Effector memory CD8-positive, alpha-beta T cell (primary cell): ENCODE results near the gene ADGRG1.

Experiments used
- ATAC-seq: fragments of 150-1000 bp; cut with Tn5 transposase; replicated peaks from 2 replicates; pipeline ENCODE4 v1.10.0; 2021; ENCODE audit warnings: mild to moderate bottlenecking, moderate library complexity
- DNase-seq, 3 experiments: peaks; one replicate each; pipeline ENCODE4 v3.0.0; 2021
- H3K27ac Mint-ChIP-seq, 2 donors: one replicate each; pipeline ENCODE4 v1.8.0; 2022; ENCODE audit warnings: mild to moderate bottlenecking in 2 of 2, mixed read lengths in 2 of 2, moderate library complexity in 2 of 2
- H3K27me3 Mint-ChIP-seq, 2 donors: one replicate each; pipeline ENCODE4 v1.8.0; 2022; ENCODE audit warnings: mixed read lengths in 2 of 2
- H3K36me3 Mint-ChIP-seq: one replicate; pipeline ENCODE4 v1.8.0; 2022; ENCODE audit warnings: mild to moderate bottlenecking, moderate library complexity, mixed read lengths; ENCODE audit not compliant: insufficient read depth
- H3K4me1 Mint-ChIP-seq, 2 donors: one replicate each; pipeline ENCODE4 v1.8.0; 2022; ENCODE audit warnings: low read depth in 2 of 2, mixed read lengths in 2 of 2
- H3K4me3 Mint-ChIP-seq, 2 donors: one replicate each; pipeline ENCODE4 v1.8.0; 2022; ENCODE audit warnings: mild to moderate bottlenecking in 2 of 2, mixed read lengths in 2 of 2, moderate library complexity in 2 of 2
- H3K9me3 Mint-ChIP-seq, 2 donors: one replicate each; pipeline ENCODE4 v1.8.0; 2022; ENCODE audit warnings: mixed read lengths in 2 of 2

ADGRG1 gene

DNA sequence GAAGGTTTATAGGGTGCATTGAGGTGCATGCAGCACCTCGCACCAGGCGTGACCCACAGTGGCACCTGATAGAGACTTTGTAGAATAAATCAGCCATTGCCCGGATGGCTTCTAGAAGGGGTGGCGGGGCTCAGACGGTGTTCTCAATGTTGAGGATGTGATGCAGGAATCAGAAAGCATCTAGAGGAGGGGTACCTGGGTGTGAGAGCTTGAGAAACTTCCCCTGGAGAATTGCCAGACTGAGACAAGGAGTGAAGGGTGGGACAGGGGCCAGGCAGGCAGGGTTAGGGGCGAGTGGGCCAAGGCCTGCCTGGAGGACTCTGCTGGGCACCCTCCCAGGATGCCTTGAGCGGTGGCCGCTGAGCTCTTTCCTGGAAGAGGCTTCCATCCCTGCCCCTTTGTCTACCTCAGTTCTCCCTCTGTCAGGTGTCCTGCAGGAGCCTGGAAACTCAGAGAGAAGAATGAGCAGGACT is 9.3 kb upstream of the ADGRG1 start:
- Mint-ChIP-seq H3K36me3 (no peaks in the 10 kb centered on the region), H3K27me3 (no peaks in the 10 kb centered on the region), H3K9me3 (no peaks in the 10 kb centered on the region), H3K27ac (peak overlapping the region; percentile 78 to 93), H3K4me1 (peaks cover 31 to 53% of the 10 kb centered on the region in 2 donors), H3K4me3 (no peak overlapping the region)
- no peak for ATAC-seq
- no peak for DNase-seq

DNA sequence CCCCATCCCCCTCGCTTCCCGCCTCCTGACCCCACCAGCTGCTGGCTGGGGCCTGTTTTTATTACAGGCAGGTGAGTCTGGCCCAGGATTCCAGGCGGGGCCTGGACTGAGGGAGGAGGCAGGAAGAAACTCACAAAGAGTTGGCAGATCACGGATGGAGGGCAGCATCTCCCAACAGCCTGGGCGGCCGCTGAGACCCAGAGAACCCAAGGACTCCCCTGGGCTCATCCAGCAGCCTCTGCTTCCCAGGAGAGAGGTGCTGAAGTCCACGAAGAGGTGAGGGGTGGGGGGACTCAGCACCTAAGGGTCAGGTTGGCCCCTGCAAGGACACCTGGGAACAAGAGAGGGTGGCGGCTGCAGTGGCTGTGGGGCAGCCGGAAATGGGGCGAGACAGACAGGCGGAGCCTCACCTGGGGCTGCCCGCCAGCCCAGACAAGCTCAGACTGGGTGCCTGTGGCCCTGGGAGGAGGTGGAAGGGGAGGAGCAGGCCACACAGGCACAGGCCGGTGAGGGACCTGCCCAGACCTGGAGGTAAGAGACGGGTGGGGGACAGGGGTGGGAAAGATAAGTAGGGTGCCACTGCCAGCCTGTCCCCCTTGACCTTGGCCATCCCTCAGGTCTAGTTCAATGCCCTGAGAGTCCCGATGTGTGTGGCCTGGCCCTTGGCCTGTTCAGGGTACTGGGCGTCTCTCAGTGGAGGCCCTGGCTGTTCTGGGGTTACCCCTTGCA is 8.7 kb upstream of the ADGRG1 start:
- Mint-ChIP-seq H3K27ac (peak overlapping the region in 1 of 2 donors; percentile 78), H3K27me3 (no peaks in the 10 kb centered on the region), H3K4me3 (no peak overlapping the region), H3K36me3 (no peaks in the 10 kb centered on the region), H3K4me1 (peaks cover 26 to 47% of the 10 kb centered on the region in 2 donors), H3K9me3 (no peaks in the 10 kb centered on the region)
- ATAC-seq, result no peak
- DNase-seq, result no peak

DNA sequence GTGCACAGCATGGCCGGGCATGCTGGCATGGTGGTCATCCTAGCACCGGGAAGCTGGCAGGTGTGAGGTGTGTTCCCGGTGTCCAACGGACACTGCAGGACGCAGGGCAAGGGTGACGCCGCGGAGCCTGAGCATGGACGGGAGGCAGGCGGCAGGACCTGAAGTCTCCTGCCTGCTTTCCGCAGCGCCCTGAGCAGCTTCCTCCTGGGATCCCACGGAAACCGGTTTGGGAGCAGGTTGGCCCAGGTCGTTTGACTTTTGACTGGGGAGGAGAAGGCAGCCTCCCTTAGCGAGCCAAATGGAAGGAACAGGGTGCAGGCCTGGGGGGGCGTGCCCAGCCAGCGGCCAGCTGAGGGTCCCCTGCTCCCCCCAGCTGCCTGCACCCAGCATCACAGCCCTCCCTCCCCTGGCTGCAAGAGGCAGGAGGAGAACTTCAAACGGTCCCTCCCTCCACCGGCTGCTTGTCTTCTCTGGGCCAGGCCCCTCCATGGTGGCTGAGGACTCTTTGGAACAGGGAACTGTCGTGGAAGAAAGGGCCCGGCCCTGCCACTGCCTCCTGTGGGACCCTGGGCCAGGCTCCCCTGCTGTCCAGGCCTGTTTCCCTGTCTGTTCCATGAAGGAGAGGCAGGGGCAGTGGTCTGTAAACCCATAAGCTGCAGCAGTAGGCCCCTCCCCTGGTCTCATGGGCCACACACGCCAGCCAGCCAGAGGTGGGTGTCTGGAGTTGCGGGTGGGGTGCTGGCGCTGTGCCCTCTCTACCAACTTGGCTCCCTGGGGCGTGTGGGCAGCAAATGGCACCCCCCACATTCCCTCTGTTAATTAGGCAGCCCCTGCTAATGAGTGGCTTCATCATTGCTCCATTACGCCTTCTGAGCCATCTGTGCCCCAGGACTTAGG is 7.8 kb upstream of the ADGRG1 start:
- peak overlapping the region in 1 of 2 donors; percentile 44 for H3K27ac Mint-ChIP-seq
- no peaks in the 10 kb centered on the region for H3K36me3 Mint-ChIP-seq
- H3K4me1 Mint-ChIP-seq, result peaks cover 24 to 48% of the 10 kb centered on the region in 2 donors
- no peak for ATAC-seq
- H3K4me3 Mint-ChIP-seq, result no peak overlapping the region
- H3K9me3 Mint-ChIP-seq, result no peaks in the 10 kb centered on the region
- DNase-seq, result no peak
- no peaks in the 10 kb centered on the region for H3K27me3 Mint-ChIP-seq

DNA sequence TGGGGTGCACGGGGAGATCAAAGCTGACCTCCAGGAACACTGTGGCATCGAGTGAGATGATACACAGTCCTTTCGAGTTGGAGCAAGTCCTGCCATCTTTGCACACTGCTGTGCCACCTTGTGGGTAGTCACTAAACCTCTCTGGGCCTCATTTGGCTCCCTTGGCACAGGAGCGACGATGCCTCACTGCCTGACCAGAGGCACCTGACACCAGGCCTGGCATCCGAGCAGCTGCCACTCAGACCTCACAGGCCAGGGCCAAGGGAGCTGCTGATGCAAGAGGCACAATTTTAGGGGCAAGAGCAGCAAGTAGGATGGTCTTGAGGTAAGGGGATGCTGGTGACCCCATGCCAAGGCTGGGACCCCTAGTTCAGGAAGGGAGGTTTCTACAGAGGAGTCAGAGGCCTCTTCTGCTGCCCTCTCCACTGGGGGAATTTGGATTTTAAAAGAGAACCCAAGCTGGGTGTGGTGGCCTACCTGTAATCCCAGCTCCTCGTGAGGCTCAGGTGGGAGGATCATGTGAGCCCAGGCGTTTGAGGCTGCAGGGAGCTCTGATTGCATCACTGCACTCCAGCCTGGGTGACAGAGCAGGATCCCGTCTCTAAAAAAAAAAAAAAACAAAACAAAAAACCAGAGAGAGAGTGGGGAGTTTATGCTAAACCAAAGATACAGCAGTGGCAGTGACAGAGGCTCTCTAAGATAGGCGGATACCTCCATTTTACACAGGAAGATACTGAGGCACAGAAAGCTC is 6.7 kb upstream of the ADGRG1 start:
- peaks cover 24 to 49% of the 10 kb centered on the region in 2 donors for H3K4me1 Mint-ChIP-seq
- no peaks in the 10 kb centered on the region for H3K36me3 Mint-ChIP-seq
- no peaks in the 10 kb centered on the region for H3K27me3 Mint-ChIP-seq
- H3K27ac Mint-ChIP-seq, result peak overlapping the region in 1 of 2 donors; percentile 44
- ATAC-seq (no peak), DNase-seq (no peak)
- H3K9me3 Mint-ChIP-seq, result no peaks in the 10 kb centered on the region
- no peak overlapping the region for H3K4me3 Mint-ChIP-seq

DNA sequence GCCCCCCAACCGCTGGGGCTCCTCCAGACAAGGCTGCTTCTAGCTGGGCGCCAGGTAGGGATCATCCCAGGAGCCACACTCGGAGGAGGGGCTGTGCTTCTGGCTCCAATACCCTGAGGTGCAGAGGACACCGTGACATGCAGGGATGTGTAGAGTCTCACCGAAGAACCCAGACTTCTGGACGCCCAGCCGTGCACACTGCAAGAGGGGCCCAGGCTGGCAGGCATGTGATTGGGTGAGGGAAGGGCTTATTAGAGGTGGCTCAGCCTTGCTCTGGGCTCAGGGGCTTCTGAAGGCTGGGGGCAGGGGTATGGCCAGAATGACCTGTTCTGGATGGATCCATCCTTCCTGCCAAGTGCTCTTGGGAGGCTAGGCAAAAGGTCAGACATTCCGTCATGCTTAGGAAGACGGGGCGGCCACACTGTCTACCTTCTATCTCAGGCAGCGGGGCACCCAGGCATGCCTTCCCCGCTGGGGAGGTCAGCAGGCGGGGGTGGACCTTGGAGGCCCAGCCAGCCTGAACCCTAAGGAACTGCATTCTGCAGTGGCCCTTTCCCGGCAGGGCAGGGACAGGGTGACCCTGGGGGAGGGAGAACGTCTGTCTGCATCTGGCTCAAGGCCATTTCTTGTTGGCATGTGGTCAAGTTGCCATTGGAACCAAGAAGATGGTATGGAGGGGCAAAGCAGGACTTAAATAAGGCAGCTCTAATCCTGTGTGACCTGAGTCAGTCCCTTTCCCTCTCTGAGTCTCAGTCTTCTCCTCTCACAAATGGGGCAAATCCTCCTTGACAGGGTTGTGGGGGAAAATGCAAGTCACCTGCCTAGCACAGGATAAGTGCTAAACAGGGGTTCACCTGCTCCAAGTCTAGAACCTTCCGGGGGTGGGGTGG is 5.8 kb upstream of the ADGRG1 start:
- peaks cover 24 to 42% of the 10 kb centered on the region in 2 donors for H3K4me1 Mint-ChIP-seq
- peaks cover under 1% of the 10 kb centered on the region for H3K36me3 Mint-ChIP-seq
- DNase-seq (no peak), ATAC-seq (no peak)
- H3K27me3 Mint-ChIP-seq, result no peaks in the 10 kb centered on the region
- no peak overlapping the region for H3K4me3 Mint-ChIP-seq
- H3K9me3 Mint-ChIP-seq, result no peaks in the 10 kb centered on the region
- H3K27ac Mint-ChIP-seq, result peak overlapping the region in 1 of 2 donors; percentile 44

DNA sequence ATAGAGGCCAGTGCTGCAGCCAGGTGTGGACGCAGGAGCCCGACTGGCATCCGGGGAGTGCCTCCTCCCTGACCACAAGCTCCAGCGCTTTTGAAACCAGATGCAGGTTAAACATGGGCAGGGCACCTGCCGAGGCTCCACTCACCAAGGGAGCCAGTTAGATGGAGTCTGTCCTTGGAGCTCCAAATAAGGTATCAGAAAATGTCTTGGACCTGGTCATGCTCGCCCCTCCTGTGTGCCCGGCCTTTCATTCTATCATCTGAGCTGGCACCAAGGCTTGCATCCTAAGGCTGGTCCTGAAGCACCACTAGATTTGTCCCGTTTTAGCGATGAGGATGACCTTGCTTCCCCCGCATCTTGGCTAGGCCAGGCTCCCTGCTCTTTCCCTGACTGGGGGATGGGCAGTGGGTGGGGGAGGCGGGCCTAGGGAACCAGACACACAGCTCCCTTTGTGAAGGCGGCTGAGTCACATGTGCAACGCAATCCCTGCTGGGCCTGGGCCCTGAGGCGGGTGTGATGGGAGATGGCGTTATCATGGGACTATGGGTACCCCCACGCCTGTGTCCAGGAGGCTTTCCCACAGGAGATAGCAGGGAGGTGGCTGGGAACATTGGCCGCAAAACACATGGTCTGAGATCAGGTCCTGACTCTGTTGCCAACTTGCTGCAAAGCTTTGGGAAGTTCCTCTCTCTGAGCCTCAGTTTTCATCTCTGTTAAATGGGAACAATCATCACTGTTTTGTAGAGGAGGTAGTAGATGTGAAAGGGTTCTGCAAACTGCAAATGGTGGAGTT is 5.0 kb upstream of the ADGRG1 start:
- H3K27me3 Mint-ChIP-seq, result no peaks in the 10 kb centered on the region
- peaks cover 3% of the 10 kb centered on the region for H3K36me3 Mint-ChIP-seq
- ATAC-seq (no peak), DNase-seq (no peak)
- H3K4me3 Mint-ChIP-seq, result no peak overlapping the region
- peak overlapping the region in 1 of 2 donors; percentile 41 for H3K27ac Mint-ChIP-seq
- peaks cover 25 to 38% of the 10 kb centered on the region in 2 donors for H3K4me1 Mint-ChIP-seq
- H3K9me3 Mint-ChIP-seq, result no peaks in the 10 kb centered on the region

DNA sequence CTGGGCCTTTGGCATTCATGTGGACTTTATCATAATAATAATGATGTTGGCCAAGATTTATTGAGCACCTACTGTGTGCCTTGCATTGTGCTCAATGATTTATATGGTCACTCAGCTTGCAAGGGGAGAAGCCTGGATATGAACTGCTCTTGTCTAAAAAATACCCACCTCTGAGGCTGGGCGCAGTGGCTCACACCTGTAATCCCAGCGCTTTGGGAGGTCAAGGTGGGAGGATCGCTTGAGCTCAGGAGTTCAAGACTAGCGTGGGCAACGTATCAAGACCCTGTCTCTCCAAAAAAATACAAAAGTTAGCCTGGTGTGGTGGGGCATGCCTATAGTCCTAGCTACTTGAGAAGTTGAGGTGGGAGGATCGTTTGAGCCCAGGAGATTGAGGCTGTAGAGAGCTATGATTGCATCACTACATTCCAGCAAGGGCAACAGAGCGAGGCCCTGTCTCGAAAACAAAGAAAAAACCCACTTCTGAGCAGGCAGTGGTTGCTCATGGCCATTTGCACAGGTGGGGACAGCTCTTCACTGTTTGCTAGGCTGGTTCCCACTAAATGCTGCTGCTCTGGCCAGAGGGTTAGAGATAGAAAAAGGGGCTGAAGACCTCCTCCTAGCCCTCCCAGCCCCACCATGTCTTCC is 4.3 kb upstream of the ADGRG1 start:
- Mint-ChIP-seq H3K27ac (peak overlapping the region in 1 of 2 donors; percentile 41), H3K4me3 (no peak overlapping the region), H3K27me3 (peaks cover 2 to 7% of the 10 kb centered on the region in 2 donors), H3K4me1 (peaks cover 25 to 38% of the 10 kb centered on the region in 2 donors), H3K9me3 (no peaks in the 10 kb centered on the region), H3K36me3 (peaks cover 3% of the 10 kb centered on the region)
- ATAC-seq (no peak), DNase-seq (no peak)

DNA sequence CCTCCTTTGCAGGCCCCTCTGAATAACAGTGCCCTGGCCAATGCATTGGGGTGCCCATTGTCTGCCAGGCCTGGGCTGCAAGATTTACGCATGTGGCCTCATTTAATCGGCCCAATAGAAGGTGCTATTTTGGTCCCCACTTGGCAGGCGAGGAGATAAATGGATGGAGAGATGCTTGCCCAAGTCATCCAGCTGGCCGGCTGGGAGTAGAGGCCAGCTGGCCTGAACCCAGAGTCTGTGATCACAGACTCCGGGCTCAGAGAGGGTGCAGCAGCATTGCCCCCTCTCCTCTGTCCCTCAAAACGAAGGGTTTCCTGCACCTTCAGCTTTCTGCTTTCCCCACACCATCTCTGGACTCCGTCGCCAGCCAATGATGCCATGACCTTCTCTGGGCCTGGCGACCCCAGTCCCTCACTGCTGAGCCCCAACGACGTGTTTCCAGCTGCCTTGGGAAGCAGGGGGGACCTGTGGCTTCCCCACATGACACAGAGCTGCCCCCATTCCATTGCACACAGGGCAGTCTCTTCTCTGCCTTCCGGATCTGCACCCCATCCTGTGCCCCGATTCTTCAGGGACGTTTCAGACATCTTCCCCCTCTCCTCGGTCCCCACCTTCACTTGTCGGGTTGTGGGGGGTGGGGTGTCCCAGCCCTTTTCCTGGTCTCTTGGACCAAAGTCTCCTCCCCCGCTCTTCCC is 3.5 kb upstream of the ADGRG1 start:
- Mint-ChIP-seq H3K27me3 (peaks cover 6 to 7% of the 10 kb centered on the region in 2 donors), H3K4me1 (peaks cover 21 to 38% of the 10 kb centered on the region in 2 donors), H3K4me3 (no peak overlapping the region), H3K36me3 (peaks cover 3% of the 10 kb centered on the region), H3K27ac (peak overlapping the region in 1 of 2 donors; percentile 41), H3K9me3 (no peaks in the 10 kb centered on the region)
- DNase-seq, result no peak
- no peak for ATAC-seq

DNA sequence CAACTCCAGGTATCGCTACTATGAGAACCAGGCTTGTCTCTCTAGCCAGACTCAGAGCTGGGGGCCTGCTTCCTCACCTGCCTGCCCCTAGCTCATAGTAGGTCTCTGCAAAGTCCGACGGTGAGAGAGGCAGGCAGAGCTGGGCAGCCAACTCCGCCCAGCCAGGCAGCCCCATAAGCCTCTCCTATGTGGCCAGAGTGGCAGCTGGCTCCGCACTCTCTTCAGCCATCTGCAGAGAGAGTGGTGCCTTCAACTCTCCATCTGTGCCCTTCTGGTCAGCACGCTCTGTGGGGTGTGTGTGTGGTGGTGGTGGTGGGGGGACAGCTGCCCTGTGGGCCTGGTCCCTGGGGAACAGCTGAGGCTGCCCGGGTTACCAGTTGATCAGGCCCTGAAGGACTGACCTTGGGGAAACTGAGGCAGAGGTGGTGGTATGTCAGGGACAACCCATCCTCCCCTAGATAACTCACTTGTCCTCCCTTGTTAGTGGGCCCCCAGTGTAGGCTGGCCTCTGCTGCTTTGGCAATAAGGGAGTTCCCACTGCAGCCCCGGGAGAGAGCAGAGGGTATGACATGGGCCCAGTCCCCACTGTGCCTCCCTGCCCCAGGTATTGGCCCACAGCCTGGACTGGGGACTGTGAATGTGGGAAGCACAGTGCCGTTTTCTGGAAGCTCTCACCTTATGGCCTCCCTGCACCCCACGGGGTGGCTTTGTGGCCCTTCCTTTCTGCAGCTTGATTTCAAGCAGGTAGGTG is 1.8 kb upstream of the ADGRG1 start:
- Mint-ChIP-seq H3K27ac (peak overlapping the region; percentile 40 to 47), H3K36me3 (peaks cover 3% of the 10 kb centered on the region), H3K27me3 (peaks cover 6 to 7% of the 10 kb centered on the region in 2 donors), H3K9me3 (no peaks in the 10 kb centered on the region), H3K4me1 (peaks cover 30 to 39% of the 10 kb centered on the region in 2 donors), H3K4me3 (no peak overlapping the region)
- ATAC-seq (no peak), DNase-seq (no peak)

DNA sequence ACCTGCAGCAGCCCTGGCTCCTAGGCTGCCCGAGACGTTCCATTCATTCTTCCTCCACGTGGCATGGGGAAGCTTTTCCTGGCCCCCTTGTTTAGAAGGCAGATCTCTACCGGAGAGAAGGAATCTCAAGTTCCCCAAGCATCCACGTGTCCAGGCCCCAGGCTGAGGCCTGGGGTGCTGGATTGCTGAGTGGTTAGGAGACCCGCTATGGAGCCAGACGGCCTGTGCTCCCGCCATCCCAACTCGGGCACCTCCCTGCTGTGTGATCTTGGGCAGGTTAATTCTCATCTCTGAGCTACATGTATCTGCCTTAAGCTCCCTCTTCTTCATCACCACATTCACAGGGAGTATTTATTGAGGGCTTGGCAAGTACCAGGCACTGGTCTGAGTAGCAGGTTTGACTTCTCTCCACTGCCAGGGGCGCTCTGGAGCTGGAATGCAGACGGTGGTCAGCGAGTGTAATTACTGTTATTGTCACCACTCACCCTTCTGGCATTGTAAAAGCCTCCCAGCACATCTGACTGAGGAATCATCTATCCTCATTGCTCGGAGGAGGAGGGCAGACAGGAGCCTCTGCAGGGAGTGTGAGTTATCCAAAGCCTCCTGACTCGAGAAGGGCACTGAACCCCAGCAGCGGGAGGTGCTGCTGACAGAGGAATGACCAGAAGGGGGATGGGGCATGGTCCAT is 1.1 kb upstream of the ADGRG1 start:
- H3K27ac Mint-ChIP-seq, result peak overlapping the region in 1 of 2 donors; percentile 47
- no peak for DNase-seq
- H3K4me3 Mint-ChIP-seq, result peak overlapping the region in 1 of 2 donors; percentile 47
- ATAC-seq, result no peak
- peaks cover 3% of the 10 kb centered on the region for H3K36me3 Mint-ChIP-seq
- H3K27me3 Mint-ChIP-seq, result peaks cover 6 to 7% of the 10 kb centered on the region in 2 donors
- no peaks in the 10 kb centered on the region for H3K9me3 Mint-ChIP-seq
- H3K4me1 Mint-ChIP-seq, result peaks cover 29 to 32% of the 10 kb centered on the region in 2 donors
